Measurements from ENCODE around the gene NOP53. TPM values are rescaled to one million over a fixed set of nuclear protein-coding genes. Genes with fewer than 3 reads are reported as not detected.
A peak's percentile ranks its signal among the peaks of the same experiment; 100 is the strongest.

The NOP53 gene
- total and polyA plus RNA-seq, 2 of the 8 experiments (the other 6 are each of a cell fraction or from before 2014, with no cell fraction given) = 107 to 245 TPM

DNA sequence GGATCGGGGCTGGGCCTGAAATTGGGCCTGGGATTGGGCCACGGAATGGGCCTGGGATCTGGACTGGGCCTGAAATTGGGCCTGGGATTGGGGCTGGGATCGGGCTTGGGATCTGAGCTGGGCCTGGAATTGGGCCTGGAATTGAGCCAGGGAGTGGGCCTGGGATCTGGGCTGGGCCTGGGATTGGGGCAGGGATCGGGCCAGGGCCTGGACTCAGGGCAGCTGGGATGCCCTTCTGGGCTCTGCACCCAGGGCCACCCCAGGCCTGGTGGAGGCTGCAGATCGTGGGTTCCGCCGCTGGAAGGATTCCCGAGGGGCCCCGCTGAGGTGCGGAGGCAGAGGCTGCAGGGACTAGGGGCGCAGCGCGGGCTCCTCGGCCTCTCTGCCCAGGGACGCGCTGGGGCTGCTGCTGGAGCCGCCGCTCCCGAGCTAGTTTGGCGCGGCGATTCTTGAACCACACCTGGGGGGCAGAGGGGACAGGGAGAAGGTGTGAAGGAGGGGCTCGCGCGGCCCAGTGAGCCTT is 57.2 kb downstream of the NOP53 start:
- Histone ChIP-seq H3K79me1 (ENCODE audit: low read depth, low read length) (no peaks in the 10 kb centered on the region), H3K23me2 (ENCODE audit: low read depth, low read length) (no peaks in the 10 kb centered on the region), H3K9ac (replicated peaks in 1 of 4; ENCODE audit: extremely low read depth in 1 of 4, low read depth in 3 of 4, low read length in 3 of 4) (peak overlapping the region in 2 of 4 experiments; percentile 8 to 40; a peak in 3 of 7 replicates), H4K20me1 (replicated peaks in 1 of 2; ENCODE audit: control insufficient read depth in 1 of 2, insufficient read depth in 2 of 2, low read length in 2 of 2) (no peaks in the 10 kb centered on the region), H3K27me3 (replicated peaks in 1 of 4; ENCODE audit: control insufficient read depth in 3 of 4, extremely low read depth in 1 of 4, insufficient read depth in 3 of 4, low read length in 3 of 4) (no peaks in the 10 kb centered on the region), H3K79me2 (ENCODE audit: control insufficient read depth in 1 of 2, insufficient read depth in 2 of 2, low read length in 2 of 2) (no peaks in the 10 kb centered on the region), H3K4me2 (ENCODE audit: insufficient read depth in 1 of 2, low read depth in 2 of 2, low read length in 2 of 2) (no peak overlapping the region), H3K36me3 (ENCODE audit: control insufficient read depth in 2 of 4, insufficient read depth in 4 of 4, low read length in 3 of 4) (no peaks in the 10 kb centered on the region), H2AK5ac (ENCODE audit: low read depth, low read length) (no peak overlapping the region), H3K4me1 (replicated peaks in 1 of 4; ENCODE audit: control insufficient read depth in 3 of 4, insufficient read depth in 4 of 4, low read length in 3 of 4) (no peaks in the 10 kb centered on the region), H3K9me3 (ENCODE audit: insufficient read depth in 2 of 2, low read depth in 1 of 2, low read length in 1 of 2) (no peaks in the 10 kb centered on the region), H3K56ac (replicated peaks; ENCODE audit: insufficient read length, low read depth, low read length) (no peak overlapping the region), H3K23ac (ENCODE audit: insufficient read length) (no peak overlapping the region), H3K14ac (ENCODE audit: insufficient read length) (no peak overlapping the region), H2BK12ac (ENCODE audit: low read depth, low read length) (no peak overlapping the region), H2BK120ac (replicated peaks; ENCODE audit: low read depth, low read length) (no peak overlapping the region), H2AFZ (ENCODE audit: low read length) (peak overlapping the region; percentile 27; the same call in 1 of the 2 replicates), H2BK20ac (ENCODE audit: low read length) (no peak overlapping the region), H2BK5ac (ENCODE audit: low read depth, low read length) (no peak overlapping the region; the same call in 1 of the 2 replicates), H3K27ac (ENCODE audit: low read depth, low read length) (no peak overlapping the region), H3K4me3 (ENCODE audit: extremely low read depth in 1 of 4, insufficient read depth in 2 of 4, low read depth in 3 of 4, low read length in 4 of 4) (no peak overlapping the region), H3K18ac (ENCODE audit: extremely low read depth, low read length) (no peak overlapping the region), H4K8ac (ENCODE audit: extremely low read depth, insufficient read depth, low read length) (peak overlapping the region; percentile 91; the same call in 1 of the 2 replicates), H4K5ac (ENCODE audit: insufficient read length, low read depth, low read length) (no peak overlapping the region), H2BK15ac (ENCODE audit: low read length) (no peak overlapping the region), H3K4ac (replicated peaks; ENCODE audit: insufficient read length, low read depth, low read length) (no peak overlapping the region), H4K91ac (replicated peaks; ENCODE audit: insufficient read length, low read length) (no peak overlapping the region)
- DNase-seq (ENCODE audit: low read depth in 1 of 2, low spot score in 2 of 2) (no peak), FAIRE-seq (no peak)
- ChIA-PET CTCF (ENCODE audit: partially characterized antibody) (no interaction called here), POLR2A (ENCODE audit: partially characterized antibody) (no interaction called here)
- 93% methylated on average over 9 of the region's 25 CpGs; no CpG with 5 or more reads in 1 of the 2 experiments for WGBS, 2 experiments (ENCODE audit: extremely low coverage in 1 of 2, insufficient coverage in 1 of 2, insufficient read length in 1 of 2, insufficient replicate concordance in 2 of 2, low coverage in 1 of 2, low lambda C conversion rate in 2 of 2, missing lambda C conversion rate in 1 of 2)
- TF ChIP-seq HDAC2 (IDR thresholded peaks at IDR 0.05; ENCODE audit: borderline replicate concordance in 1 of 2, low read depth in 2 of 2, low read length in 2 of 2) (no peak), KDM4A (IDR thresholded peaks at IDR 0.05; ENCODE audit: low read depth, low read length, severe bottlenecking) (no peak), SUZ12 (IDR thresholded peaks at IDR 0.05; ENCODE audit: low read length) (no peak), MAFK (IDR thresholded peaks at IDR 0.05; ENCODE audit: low read depth, low read length) (no peak), CTCF (IDR thresholded peaks at IDR 0.05; ENCODE audit: control extremely low read depth in 1 of 3, insufficient read depth in 1 of 3, low read depth in 1 of 3, low read length in 3 of 3) (no peak; a peak in 1 of 4 replicates)
